ENCODE data around the gene WDR37. TPM values are rescaled to one million over a fixed set of nuclear protein-coding genes. Genes with fewer than 3 reads are reported as not detected.

Gene WDR37
- total RNA-seq, 1 experiment from 2014 or later = 9.6 TPM

- BruUV-seq (replicated peaks) = no TSS peak
- in situ Hi-C loops (cut with HindIII; ENCODE audit: low pct_unique_long_range_greater_than_20kb, low sequenced_read_pairs) = no loop called here
- TF ChIP-seq REST (IDR thresholded peaks at IDR 0.05; ENCODE audit: insufficient read depth in 1 of 2, low read depth in 2 of 2, low read length in 1 of 2) (no peak), SIN3A (IDR thresholded peaks at IDR 0.05; ENCODE audit: borderline replicate concordance, insufficient read depth, low read depth, low read length) (no peak), POLR2AphosphoS5 (IDR thresholded peaks at IDR 0.05; ENCODE audit: low read depth, low read length) (no peak), CTCF (IDR thresholded peaks at IDR 0.05) (no peak), TCF7L2 (IDR thresholded peaks at IDR 0.05; ENCODE audit: low read depth, low read length) (no peak)
- ChIA-PET CTCF (no interaction called here), POLR2A (no interaction called here)
- Histone ChIP-seq H3K27me3 (ENCODE audit: control insufficient read depth, insufficient read depth, low read length) (no peaks in the 10 kb centered on the region), H3K27ac (ENCODE audit: low read length) (no peak overlapping the region), H3K4me3 (ENCODE audit: low read depth in 2 of 2, low read length in 2 of 2) (no peak overlapping the region), H3K4me1 (ENCODE audit: control insufficient read depth, insufficient read depth, low read length) (no peaks in the 10 kb centered on the region), H3K9me3 (ENCODE audit: control insufficient read depth, insufficient read depth, low read depth, low read length) (no peaks in the 10 kb centered on the region), H3K36me3 (ENCODE audit: control insufficient read depth, insufficient read depth, low read length) (no peaks in the 10 kb centered on the region)
- DNase-seq (ENCODE audit: low read depth, low spot score) (no peak), ATAC-seq (no peak)
- intact Hi-C loops (cut with micrococcal nuclease; ENCODE audit: unreplicated experiment) = no loop called here
Observed at GRCh38 chr10:1100143-1100542, 44.0 kb downstream of the WDR37 start.

GRCh38 chr10:1100691-1101368, 44.6 kb downstream of the WDR37 start:
- Histone ChIP-seq H3K27ac (ENCODE audit: low read length) (no peak overlapping the region), H3K4me1 (ENCODE audit: control insufficient read depth, insufficient read depth, low read length) (no peaks in the 10 kb centered on the region), H3K4me3 (ENCODE audit: low read depth in 2 of 2, low read length in 2 of 2) (no peak overlapping the region), H3K36me3 (ENCODE audit: control insufficient read depth, insufficient read depth, low read length) (no peaks in the 10 kb centered on the region), H3K27me3 (ENCODE audit: control insufficient read depth, insufficient read depth, low read length) (no peaks in the 10 kb centered on the region), H3K9me3 (ENCODE audit: control insufficient read depth, insufficient read depth, low read depth, low read length) (no peaks in the 10 kb centered on the region)
- in situ Hi-C loops (cut with HindIII; ENCODE audit: low pct_unique_long_range_greater_than_20kb, low sequenced_read_pairs) = no loop called here
- TF ChIP-seq SIN3A (IDR thresholded peaks at IDR 0.05; ENCODE audit: borderline replicate concordance, insufficient read depth, low read depth, low read length) = no peak
- TF ChIP-seq TCF7L2 (IDR thresholded peaks at IDR 0.05; ENCODE audit: low read depth, low read length) = no peak
- TF ChIP-seq CTCF (IDR thresholded peaks at IDR 0.05) = peak; percentile 19; the same call in 1 of the 2 replicates
- BruUV-seq (replicated peaks) = no TSS peak
- ATAC-seq (peak; percentile 79), DNase-seq (ENCODE audit: low read depth, low spot score) (no peak)
- intact Hi-C loops (cut with micrococcal nuclease; ENCODE audit: unreplicated experiment) = no loop called here
- ChIA-PET CTCF (no interaction called here), POLR2A (no interaction called here)
